CD4-positive, alpha-beta T cell treated with Interleukin-21 for 1 hour (primary cell): ENCODE data around the gene FOXB1.

Source experiments
- DNase-seq: peaks from one replicate; pipeline ENCODE4 v3.0.0-alpha.2; 2020

Gene FOXB1

GRCh38 chr15:59999612-60000112 lies 4.4 kb upstream of the FOXB1 start:
- no peak for DNase-seq

- DNase-seq, result peak; percentile 8
These were observed 3.8 kb upstream of the FOXB1 start for GRCh38 chr15:60000113-60000823.

DNA sequence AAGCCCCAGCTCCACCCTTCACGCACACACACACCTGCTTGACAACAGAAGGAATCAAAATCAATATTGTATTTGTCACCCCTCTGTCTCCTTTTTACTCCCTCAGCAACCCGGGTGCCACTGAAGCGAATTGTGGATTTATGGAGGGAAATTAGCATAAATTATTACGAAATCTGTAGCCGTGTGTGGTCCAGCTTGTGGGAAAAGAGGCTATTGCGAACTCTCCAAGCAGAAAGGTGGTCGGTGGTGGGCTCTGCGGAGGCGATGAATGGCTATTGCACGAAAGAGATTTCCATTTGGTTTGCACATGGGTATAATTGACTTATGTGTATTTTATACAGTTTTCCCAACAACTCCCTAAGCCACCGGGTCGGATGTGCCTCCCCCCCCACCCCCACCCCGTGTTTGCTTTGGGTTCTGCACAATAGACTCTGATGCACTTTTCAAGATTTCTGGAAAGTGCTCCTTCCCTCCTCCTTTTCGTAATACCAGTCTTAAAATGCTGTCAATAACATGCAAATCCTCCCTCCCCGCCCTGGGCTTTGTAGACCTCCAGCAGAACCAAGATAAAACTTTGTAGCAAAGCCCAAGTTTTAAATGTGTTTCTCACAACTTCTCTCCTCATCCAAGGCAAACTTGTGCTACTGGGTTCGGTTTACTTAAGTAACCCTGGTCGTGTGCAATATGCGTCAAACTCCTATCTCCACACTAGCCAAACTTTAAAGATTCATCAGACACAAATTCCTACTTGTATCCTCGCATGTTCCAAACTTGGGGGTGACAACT lies 3.1 kb upstream of the FOXB1 start:
- DNase-seq, result no peak

GRCh38 chr15:60001610-60002527 lies 2.2 kb upstream of the FOXB1 start:
- DNase-seq, result peak; percentile 10

GRCh38 chr15:60002528-60003218 lies 1.4 kb upstream of the FOXB1 start:
- DNase-seq, result peak; percentile 6

DNA sequence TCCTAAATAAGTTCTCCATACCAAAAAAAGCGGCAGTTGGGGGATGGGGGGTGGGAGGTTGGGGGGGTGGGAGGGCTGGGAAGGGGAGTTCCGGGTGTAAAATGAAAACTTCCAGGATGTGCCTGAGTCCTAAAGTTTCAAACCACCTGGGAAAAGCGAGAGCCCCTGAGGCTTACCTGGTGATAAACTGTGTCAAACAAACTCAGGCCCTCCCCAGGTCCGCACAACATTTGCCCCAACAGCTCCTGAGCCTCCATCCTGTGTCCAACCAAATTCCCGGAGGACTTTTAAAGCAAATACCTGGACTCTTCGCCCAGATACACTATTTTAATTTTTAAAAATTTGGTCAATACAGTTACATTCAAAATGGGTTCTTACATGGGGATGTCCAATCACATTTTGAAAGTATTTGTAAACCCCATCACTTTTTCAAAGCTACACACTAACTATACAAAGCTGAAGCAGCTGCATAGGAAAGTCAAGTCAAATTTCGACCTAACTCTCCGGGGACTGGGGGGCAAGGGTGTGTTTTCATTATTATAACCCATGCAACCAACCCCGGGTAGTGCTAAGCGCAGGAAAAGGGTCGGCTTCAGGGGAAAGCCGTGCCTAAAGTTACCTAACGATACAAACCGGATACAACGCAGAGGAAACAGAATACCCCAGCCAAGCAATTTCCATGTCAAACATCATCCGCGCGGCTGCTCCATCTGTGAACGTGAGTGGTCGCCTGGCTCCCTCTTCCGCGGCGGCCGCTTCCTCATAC lies 685 bp upstream of the FOXB1 start:
- peak; percentile 19 for DNase-seq

DNA sequence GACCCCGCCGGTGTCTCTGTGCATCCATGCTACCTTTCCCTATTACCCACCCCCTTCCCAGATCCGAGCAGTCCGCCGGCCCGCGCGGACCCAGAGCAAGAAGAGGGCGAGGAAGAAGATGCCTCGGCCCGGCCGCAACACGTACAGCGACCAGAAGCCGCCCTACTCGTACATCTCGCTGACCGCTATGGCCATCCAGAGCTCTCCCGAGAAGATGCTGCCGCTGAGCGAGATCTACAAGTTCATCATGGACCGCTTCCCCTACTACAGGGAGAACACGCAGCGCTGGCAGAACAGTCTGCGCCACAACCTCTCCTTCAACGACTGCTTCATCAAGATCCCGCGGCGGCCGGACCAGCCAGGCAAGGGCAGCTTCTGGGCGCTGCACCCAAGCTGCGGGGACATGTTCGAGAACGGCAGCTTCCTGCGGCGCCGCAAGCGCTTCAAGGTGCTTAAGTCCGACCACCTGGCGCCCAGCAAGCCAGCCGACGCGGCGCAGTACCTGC lies 788 bp downstream of the FOXB1 start:
- DNase-seq, result peak; percentile 25

- peak; percentile 5 for DNase-seq
These were observed 1.5 kb downstream of the FOXB1 start for GRCh38 chr15:60005352-60006202.

GRCh38 chr15:60006203-60006862 lies 2.2 kb downstream of the FOXB1 start:
- peak; percentile 68 for DNase-seq

GRCh38 chr15:60006873-60007272 lies 2.8 kb downstream of the FOXB1 start:
- DNase-seq, result no peak

DNA sequence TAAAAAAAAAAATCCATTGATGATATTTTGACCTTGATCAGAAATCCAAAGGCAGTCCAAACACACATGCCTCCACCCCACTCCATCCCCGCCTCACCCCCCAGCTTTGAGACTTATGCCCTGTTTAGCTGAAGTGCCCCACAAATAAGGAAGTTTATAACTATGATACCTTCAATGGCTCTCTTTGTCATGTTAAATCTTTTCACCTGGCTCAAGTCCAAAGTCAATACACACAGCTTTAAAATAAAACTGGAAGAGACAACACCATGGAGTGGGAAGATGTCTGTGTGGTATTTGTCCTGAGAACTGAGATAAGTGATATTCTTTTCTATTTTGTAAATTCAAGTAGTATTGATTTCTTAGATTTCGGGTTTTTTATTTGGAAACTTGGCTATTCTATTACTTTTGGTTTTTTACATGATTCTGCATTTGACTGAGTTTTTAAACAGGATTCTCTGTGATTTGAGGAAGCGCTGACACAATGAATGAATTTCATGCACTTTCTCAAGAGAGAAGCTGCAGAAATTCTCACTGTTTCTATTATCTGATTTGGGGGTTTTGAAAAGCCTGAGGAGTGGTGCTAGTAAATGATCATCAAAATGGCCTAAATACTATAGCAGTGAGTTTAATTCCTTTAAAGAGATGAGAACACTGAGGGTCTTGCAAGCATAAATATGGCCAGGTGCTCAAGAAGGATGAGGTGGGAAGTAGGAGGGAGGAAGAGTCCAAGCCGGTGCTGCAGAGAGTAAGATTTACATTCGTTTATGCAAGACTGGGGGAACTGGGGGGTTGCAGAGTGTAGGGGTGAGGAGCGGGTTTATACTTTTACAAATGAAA lies 5.2 kb downstream of the FOXB1 start:
- DNase-seq, result no peak

- no peak for DNase-seq
These were observed 6.0 kb downstream of the FOXB1 start for GRCh38 chr15:60009980-60010732.

DNA sequence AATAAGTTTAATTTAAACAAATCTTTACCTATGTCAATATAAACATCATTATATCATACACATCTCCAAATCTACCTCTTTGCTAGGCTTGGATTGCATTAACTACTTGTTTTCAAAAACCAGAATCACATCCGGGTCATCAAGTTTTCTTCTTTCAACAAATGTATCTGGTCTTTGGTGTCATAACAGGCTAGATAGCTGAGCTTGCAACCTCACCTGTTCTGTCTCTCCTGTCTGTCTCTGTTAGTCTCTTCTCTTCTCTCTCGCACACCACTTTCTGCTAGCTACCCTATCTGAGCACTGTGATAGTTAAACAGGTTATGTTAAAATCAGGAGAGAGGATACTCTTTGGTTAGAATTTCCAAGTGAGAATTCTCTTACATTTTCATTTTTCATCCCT lies 6.7 kb downstream of the FOXB1 start:
- no peak for DNase-seq

DNA sequence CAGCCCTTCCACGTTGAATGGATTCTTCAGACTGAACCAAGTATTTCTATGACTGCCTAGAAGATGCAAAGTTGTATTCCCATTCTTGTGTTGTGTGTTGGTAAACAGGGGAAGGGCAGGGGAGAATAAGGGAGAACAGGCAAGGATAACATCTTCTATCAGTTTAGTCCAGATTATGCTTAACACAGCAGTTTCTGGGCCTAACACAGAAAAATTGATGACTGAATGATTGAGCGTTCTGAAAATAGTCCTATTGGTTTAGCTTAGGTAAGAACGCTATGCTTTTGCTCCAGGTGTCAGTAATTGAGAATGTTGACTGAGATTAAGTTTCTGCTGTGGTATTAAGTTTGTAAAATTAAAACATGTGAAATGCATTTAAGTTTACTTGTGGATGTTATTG lies 8.6 kb downstream of the FOXB1 start:
- DNase-seq, result no peak

DNA sequence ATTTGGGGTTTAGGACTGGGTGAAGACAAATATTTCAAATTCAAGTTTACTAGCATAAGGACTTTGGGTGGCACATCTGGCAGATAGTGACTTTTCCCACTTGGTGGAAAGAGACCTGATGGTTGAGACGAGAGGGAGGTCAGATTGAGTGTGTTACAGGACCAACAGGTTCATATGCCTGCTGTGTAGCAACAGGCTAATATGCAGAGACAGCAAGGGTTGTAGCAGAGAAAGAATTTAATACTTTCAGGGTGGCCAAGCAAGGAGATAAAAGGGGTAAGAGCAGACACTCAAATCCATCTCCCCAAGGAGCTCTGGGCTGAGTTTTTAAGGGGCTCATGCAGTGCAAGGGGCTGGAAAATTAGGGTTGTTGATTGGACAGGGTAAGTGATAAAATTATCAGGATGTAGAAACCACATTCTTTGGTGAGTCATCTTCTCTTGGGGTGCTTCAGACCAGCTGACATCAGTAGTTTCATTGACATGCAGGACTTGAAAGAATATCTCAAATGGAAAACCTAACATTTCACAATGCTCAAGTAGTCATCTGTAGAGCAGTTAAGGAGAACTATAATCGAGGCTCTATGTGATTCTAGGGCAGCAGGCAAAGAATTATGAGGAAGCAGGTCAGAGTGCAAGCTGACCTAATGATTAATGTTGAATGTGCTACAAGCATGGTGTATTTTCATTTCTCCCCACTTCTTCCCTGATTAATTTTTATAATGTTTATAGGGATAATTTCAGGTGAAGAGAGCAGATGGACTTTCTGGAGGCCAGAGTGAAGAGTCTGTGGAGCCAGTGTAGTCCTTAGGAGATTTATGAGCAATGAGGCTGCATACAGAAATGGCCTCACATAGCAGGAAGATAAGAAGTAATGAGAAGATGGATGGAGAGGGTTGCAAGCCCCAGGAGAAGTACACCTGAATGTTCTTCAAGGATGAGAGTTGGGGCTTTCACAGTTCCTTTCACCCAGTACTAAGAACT lies 13.7 kb downstream of the FOXB1 start:
- DNase-seq, result no peak

DNA sequence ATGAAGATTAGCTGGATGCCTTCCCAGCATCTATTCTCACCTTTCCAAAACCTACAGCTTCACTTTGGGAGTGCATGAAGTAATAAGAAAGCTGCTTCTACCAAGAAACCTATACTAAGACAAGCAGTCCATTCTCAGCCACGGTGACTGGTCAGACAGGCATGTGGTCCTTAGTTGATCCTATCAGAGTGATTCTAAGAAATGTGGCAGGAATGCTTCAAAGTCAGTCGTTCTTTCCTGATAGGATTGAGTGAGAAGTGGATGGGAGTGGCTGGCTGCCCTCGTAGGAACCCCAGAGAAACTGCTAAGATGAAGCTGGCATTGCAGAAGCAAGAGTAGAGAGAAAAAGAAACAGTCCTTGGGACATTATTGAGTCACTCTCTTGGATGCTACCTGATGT lies 16.6 kb downstream of the FOXB1 start:
- DNase-seq, result no peak
